SK-N-MC (cell line): ENCODE data around the gene TCF12.
A peak's percentile ranks its signal among the peaks of the same experiment; 100 is the strongest.
"Not testable (repeated sequence)": the region's sequence is repeated elsewhere in the genome, so short reads cannot be mapped to it uniquely, and the experiment has no call there.

Source experiments
- DNase-seq: peaks from one replicate; pipeline ENCODE4 v3.0.0-alpha.2; 2011; ENCODE audit warnings: low read depth, low spot score
- H3K27ac ChIP-seq: fragments of 200-600 bp; sonication (generic); 2 replicates; pipeline ENCODE4 v1.5.1; 2016; ENCODE audit warnings: mixed run types
- H3K36me3 ChIP-seq: fragments of 200-600 bp; sonication (generic); 2 replicates; pipeline ENCODE4 v1.6.1; 2017; ENCODE audit warnings: antibody characterized with exemption, low read length, mixed read lengths; ENCODE audit not compliant: insufficient read depth
- H3K4me3 ChIP-seq: fragments of 200-600 bp; sonication (generic); 2 replicates; pipeline ENCODE4 v1.5.1; 2016
- H3K9ac ChIP-seq: fragments of 200-600 bp; sonication (generic); 2 replicates; pipeline ENCODE4 v1.8.0; 2017; ENCODE audit warnings: mixed run types, mixed read lengths; ENCODE audit not compliant: insufficient read length
- H3K9me3 ChIP-seq: fragments of 200-600 bp; sonication (generic); 2 replicates; pipeline ENCODE4 v1.6.1; 2017; ENCODE audit warnings: low read depth, mild to moderate bottlenecking, antibody characterized with exemption, low read length, moderate library complexity, mixed read lengths
- EZH2 ChIP-seq: fragments of 200-600 bp; sonication (generic); IDR thresholded peaks from one replicate; pipeline ENCODE4 v1.6.1; 2017; ENCODE audit warnings: antibody characterized with exemption
- FOXP2 ChIP-seq: optimal IDR thresholded peaks from 2 replicates; pipeline ENCODE3; 2011; ENCODE audit warnings: mild to moderate bottlenecking, moderate library complexity; ENCODE audit not compliant: insufficient read depth; ENCODE audit errors: extremely low read length, control extremely low read depth
- POLR2AphosphoS5 ChIP-seq: IDR thresholded peaks from 2 replicates; pipeline ENCODE4 v1.6.1; 2012; ENCODE audit warnings: mild to moderate bottlenecking, low read depth, low read length, borderline replicate concordance

Gene TCF12

GRCh38 chr15:56919609-56920366 lies 1.3 kb downstream of the TCF12 start:
- H3K9ac ChIP-seq, result peak overlapping the region; percentile 97
- H3K9me3 ChIP-seq, result no peaks in the 10 kb centered on the region
- H3K36me3 ChIP-seq, result peaks cover 32% of the 10 kb centered on the region
- no peak for DNase-seq
- H3K4me3 ChIP-seq, result peak overlapping the region; percentile 97
- TF ChIP-seq FOXP2 (no peak), EZH2 (no peak), POLR2AphosphoS5 (no peak)
- H3K27ac ChIP-seq, result peak overlapping the region; percentile 85

- no peak for TF ChIP-seq FOXP2
- no peak for TF ChIP-seq EZH2
- no peak for TF ChIP-seq POLR2AphosphoS5
- H3K36me3 ChIP-seq, result peaks cover 34% of the 10 kb centered on the region
- H3K9ac ChIP-seq, result peak overlapping the region; percentile 97
- peak overlapping the region; percentile 97 for H3K4me3 ChIP-seq
- H3K9me3 ChIP-seq, result no peaks in the 10 kb centered on the region
- no peak for DNase-seq
- no peak overlapping the region for H3K27ac ChIP-seq
Measured at GRCh38 chr15:56920367-56920627, 1.9 kb downstream of the TCF12 start.

- Histone ChIP-seq H3K4me3 (no peak overlapping the region), H3K36me3 (peaks cover 51% of the 10 kb centered on the region)
Measured at GRCh38 chr15:56923174-56923591, 4.7 kb downstream of the TCF12 start.

DNA sequence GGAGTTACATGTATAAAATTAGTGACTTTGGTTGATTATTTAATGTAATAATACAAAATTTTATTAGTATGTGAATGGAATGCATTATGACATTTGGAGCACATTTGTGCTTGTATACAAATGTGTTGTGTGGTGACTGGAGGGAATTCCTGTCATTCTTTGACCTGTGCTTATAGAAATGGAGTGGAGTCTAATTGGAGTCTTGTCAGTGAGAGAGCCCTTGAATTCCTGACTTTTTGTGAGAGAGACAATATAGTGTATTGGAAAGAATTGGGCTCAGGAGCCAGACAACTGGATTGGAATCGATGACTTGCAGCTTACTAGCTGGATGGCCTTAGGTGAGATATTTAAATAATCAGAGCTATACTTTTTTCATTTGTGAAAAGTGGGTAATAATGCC lies 9.4 kb downstream of the TCF12 start:
- Histone ChIP-seq H3K4me3 (no peak overlapping the region), H3K27ac (no peak overlapping the region), H3K9ac (no peak overlapping the region), H3K9me3 (no peaks in the 10 kb centered on the region), H3K36me3 (peaks cover 59% of the 10 kb centered on the region)
- TF ChIP-seq POLR2AphosphoS5 (no peak), EZH2 (no peak)
- no peak for DNase-seq

More at GRCh38 chr15:56923174-56923591, 4.7 kb downstream of the TCF12 start:
- H3K9me3 ChIP-seq, result no peaks in the 10 kb centered on the region
- no peak overlapping the region for H3K9ac ChIP-seq
- no peak overlapping the region for H3K27ac ChIP-seq
- TF ChIP-seq POLR2AphosphoS5, result no peak
- no peak for TF ChIP-seq FOXP2
- TF ChIP-seq EZH2, result no peak
- DNase-seq, result no peak

DNA sequence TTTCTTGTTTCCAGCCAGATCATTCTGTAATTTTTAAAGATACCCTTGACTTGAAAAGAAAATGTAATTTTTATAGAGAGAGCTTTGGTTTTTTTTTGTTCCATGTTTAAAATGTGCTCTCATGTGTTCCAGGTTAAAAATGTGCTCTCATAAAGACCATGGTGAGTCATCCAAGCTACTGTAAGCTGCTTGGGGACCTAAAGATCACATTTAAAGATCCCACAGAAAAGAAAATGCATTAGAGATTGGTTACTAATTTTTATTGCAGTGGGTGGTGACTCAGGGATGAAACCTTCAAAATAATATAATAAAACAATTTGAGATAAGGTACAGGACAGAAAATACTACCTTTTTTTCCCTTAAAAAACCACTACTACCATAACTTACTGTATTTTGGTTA lies 11.0 kb downstream of the TCF12 start:
- peak overlapping the region; percentile 19; the same call in 1 of the 2 replicates for H3K27ac ChIP-seq
- TF ChIP-seq FOXP2 (no peak), POLR2AphosphoS5 (no peak), EZH2 (no peak)
- H3K9me3 ChIP-seq, result no peaks in the 10 kb centered on the region
- H3K36me3 ChIP-seq, result peaks cover 48% of the 10 kb centered on the region
- H3K9ac ChIP-seq, result no peak overlapping the region
- DNase-seq, result no peak
- no peak overlapping the region for H3K4me3 ChIP-seq

- DNase-seq, result no peak
- 0 out of 2 replicates have a peak overlapping the region, but pooled peaks have one; percentile 7 for H3K27ac ChIP-seq
- no peaks in the 10 kb centered on the region for H3K9me3 ChIP-seq
- H3K9ac ChIP-seq, result no peak overlapping the region
- TF ChIP-seq POLR2AphosphoS5, result no peak
- TF ChIP-seq FOXP2, result no peak
- no peak for TF ChIP-seq EZH2
- peaks cover 50% of the 10 kb centered on the region for H3K36me3 ChIP-seq
- H3K4me3 ChIP-seq, result no peak overlapping the region
Measured at GRCh38 chr15:56929933-56930332, 11.5 kb downstream of the TCF12 start.

DNA sequence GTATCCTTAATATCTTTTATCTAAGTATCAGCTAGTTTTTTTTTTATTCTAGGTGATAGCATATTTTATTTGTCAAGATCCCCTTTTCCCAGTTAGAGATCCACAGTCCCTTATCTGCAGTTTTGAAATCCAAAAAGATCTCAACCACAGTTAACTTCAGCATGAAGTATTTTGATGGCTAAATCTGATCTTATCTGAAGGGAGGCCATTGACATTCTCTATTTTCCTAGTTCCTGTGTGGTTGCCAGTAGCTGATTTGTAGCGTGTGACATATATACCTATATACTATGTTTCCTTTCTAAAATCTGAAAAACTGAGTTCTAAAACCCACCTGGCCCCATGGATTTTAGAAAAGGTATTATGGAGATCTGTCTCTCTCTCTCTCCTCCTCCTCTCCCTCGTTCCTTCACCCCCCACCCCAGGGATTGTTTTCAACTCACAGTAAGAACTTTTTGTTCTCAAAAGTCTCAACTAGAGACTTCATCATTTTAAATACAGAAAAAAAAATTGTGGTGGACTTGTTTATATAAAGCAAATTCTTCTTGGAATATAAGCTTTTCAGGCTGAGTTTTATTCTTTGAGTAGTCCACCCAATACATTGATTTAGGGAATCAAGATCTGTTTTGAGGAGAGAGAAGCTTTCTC lies 12.3 kb downstream of the TCF12 start:
- DNase-seq, result no peak
- no peak for TF ChIP-seq EZH2
- TF ChIP-seq POLR2AphosphoS5, result no peak
- TF ChIP-seq FOXP2, result no peak
- peak overlapping the region; percentile 59; the same call in 1 of the 2 replicates for H3K27ac ChIP-seq
- no peaks in the 10 kb centered on the region; the same call in 1 of the 2 replicates for H3K9me3 ChIP-seq
- no peak overlapping the region for H3K4me3 ChIP-seq
- no peak overlapping the region for H3K9ac ChIP-seq
- H3K36me3 ChIP-seq, result peaks cover 52% of the 10 kb centered on the region

DNA sequence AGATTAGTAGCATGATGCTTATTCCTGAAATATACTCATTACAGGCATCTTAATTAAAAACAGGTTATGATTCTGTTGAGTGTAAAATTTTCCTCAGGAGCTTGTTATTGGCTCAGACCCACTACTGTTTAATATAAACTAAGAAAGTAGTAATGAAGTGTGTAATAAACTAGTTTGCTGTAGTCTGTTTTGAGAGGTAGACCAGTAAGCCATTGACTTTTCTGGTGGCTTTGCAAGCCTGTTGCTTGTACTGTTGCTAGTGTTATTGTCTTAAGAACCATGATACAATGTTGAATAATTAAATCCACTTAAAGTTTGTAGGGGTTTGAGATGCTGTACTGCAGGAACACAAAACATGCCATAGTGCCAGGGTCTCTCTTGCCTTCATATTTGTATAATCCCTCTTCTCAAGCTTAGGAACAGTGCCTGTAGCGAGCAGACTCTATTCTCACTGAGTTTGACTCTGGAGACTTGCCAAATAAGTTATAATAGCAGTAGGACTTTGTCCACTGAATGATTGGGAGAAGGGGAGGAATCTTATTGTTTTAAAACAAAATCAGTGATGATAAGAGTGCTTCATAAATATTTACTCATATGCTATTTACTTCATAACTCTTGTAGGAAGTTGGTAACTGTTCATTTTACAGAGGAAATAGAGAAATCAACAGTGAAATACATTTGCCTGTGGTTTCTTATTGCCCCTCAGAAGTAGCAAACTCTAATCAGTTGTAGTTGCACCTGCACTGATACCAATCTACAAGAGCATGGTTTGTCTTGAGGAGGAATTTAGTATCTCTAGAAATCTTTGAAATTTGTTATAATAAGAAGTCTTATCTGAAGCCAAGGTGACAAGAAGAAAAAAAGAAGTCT lies 13.4 kb downstream of the TCF12 start:
- no peak overlapping the region for H3K4me3 ChIP-seq
- no peak overlapping the region for H3K9ac ChIP-seq
- H3K9me3 ChIP-seq, result no peaks in the 10 kb centered on the region; the same call in 1 of the 2 replicates
- DNase-seq, result no peak
- 0 out of 2 replicates have a peak overlapping the region, but pooled peaks have one; percentile 59 for H3K27ac ChIP-seq
- H3K36me3 ChIP-seq, result peaks cover 50% of the 10 kb centered on the region
- TF ChIP-seq FOXP2, result no peak
- TF ChIP-seq POLR2AphosphoS5, result no peak
- TF ChIP-seq EZH2, result no peak

- H3K9ac ChIP-seq, DNase-seq, H3K4me3 ChIP-seq, H3K27ac ChIP-seq, H3K9me3 ChIP-seq: not testable (repeated sequence)
- peaks cover 47% of the 10 kb centered on the region for H3K36me3 ChIP-seq
Measured at GRCh38 chr15:56932509-56932868, 14.0 kb downstream of the TCF12 start.
